Gastrocnemius medialis (tissue), 4 donors: ENCODE measurements around the gene FTCD. TPM values are rescaled to one million over a fixed set of nuclear protein-coding genes. Genes with fewer than 3 reads are reported as not detected.

Experiments used
- ATAC-seq, 2 donors: fragments of 150-250 bp; one replicate each; pipeline ENCODE4 v1.9.1; 2016
- DNase-seq, 2 donors: peaks; one replicate each; pipeline ENCODE4 v3.0.0-alpha.2; 2019
- H3K27ac ChIP-seq, 4 donors: fragments of 200-600 bp; sonication (generic); 1 replicate in 1 of 4; 2 replicates in 3 of 4; pipeline ENCODE4 v1.5.1; 2016 to 2018; ENCODE audit warnings: mild to moderate bottlenecking in 2 of 4, moderate library complexity in 1 of 4
- H3K27me3 ChIP-seq, 3 donors: fragments of 200-600 bp; sonication (generic) in 2 of 3; 1 replicate in 1 of 3; 2 replicates in 2 of 3; pipeline versions ENCODE4 v1.5.1 to v1.6.0; 2016 to 2019; ENCODE audit warnings: mild to moderate bottlenecking in 1 of 3, moderate library complexity in 1 of 3
- H3K36me3 ChIP-seq, 2 donors: fragments of 200-600 bp; sonication (generic) in 1 of 2; one replicate each; pipeline ENCODE4 v1.5.1; 2017 to 2018
- H3K4me1 ChIP-seq, 2 donors: fragments of 200-600 bp; sonication (generic) in 1 of 2; one replicate each; pipeline ENCODE4 v1.5.1; 2016 to 2017; ENCODE audit warnings: mild to moderate bottlenecking in 2 of 2
- H3K4me3 ChIP-seq, 4 donors: fragments of 200-600 bp; sonication (generic) in 3 of 4; 1 replicate in 1 of 4; 2 replicates in 3 of 4; pipeline ENCODE4 v1.5.1; 2016 to 2019; ENCODE audit warnings: mild to moderate bottlenecking in 2 of 4
- H3K9me3 ChIP-seq, 3 donors: fragments of 200-600 bp; sonication (generic) in 2 of 3; 1 replicate in 1 of 3; 2 replicates in 2 of 3; pipeline ENCODE4 v1.5.1; 2016 to 2019
- POLR2A ChIP-seq, 2 donors: fragments of 450-650 bp; IDR thresholded peaks; one replicate each; pipeline ENCODE4 v1.6.1; 2017; ENCODE audit warnings: antibody characterized with exemption in 2 of 2, mild to moderate bottlenecking in 2 of 2, moderate library complexity in 2 of 2
- in situ Hi-C, 4 donors: fragments of 200-750 bp; cut with MboI; loops; one replicate each; pipeline versions ENCODE4 v1.15.0 to v1.8.0; 2017; ENCODE audit warnings: low sequenced_read_pairs in 4 of 4
- intact Hi-C: fragments of 100-400 bp; cut with DNase I; formaldehyde crosslinking; loops from one replicate; pipeline ENCODE4 v1.15.1; 2023; ENCODE audit warnings: low total_unique reads
- total RNA-seq, 4 donors: library from RNA; depleted of rRNA; stranded (reverse); fragments of >200 nt; gene quantifications; one replicate each; pipeline versions ENCODE4 v1.1.0 to v1.2.3, GENCODE V29; 2016
- TF ChIP-seq, protein P1 (sequence below), 5 experiments: fragments of 450-650 bp in 3 of 5; fragments of 200-600 bp in 2 of 5; sonication (generic) in 2 of 5; IDR thresholded peaks in 4 of 5; conservative IDR thresholded peaks in 1 of 5; 1 replicate in 4 of 5; 2 replicates in 1 of 5; pipeline ENCODE4 v1.5.1; 2016 to 2019; ENCODE audit warnings: antibody characterized with exemption in 5 of 5, mild to moderate bottlenecking in 3 of 5, moderate library complexity in 3 of 5

FTCD gene
- total RNA-seq, 4 donors from 2014 or later = 0.33 to 0.95 TPM; not detected in 2

DNA sequence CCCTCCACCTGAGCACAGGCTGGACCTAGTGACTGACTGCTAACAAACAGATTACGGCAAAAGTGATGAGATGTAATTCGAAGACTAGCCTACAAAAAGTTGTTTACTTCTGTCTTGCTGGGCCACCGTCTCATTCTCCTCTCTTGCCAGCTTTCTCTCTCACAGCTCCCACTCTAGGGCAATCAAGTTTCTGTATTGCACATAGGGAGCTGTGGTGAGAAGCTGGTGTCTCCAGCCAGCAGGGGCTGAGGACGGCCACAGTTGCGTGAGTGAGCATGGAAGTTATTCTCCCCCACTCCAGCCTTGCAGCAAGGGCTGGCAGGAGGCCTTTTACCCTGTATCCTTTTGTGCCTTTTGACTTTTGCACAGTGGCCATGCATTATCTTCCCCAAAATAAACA lies 66.1 kb downstream of the FTCD start:
- no peak overlapping the region for H3K4me3 ChIP-seq
- DNase-seq (no peak), ATAC-seq (no peak)
- no peaks in the 10 kb centered on the region for H3K9me3 ChIP-seq
- peaks cover 0 to 6% (median 4%) of the 10 kb centered on the region in 3 donors for H3K27me3 ChIP-seq
- no peaks in the 10 kb centered on the region for H3K36me3 ChIP-seq
- in situ Hi-C loops = no loop called here
- TF ChIP-seq, protein P1, sequence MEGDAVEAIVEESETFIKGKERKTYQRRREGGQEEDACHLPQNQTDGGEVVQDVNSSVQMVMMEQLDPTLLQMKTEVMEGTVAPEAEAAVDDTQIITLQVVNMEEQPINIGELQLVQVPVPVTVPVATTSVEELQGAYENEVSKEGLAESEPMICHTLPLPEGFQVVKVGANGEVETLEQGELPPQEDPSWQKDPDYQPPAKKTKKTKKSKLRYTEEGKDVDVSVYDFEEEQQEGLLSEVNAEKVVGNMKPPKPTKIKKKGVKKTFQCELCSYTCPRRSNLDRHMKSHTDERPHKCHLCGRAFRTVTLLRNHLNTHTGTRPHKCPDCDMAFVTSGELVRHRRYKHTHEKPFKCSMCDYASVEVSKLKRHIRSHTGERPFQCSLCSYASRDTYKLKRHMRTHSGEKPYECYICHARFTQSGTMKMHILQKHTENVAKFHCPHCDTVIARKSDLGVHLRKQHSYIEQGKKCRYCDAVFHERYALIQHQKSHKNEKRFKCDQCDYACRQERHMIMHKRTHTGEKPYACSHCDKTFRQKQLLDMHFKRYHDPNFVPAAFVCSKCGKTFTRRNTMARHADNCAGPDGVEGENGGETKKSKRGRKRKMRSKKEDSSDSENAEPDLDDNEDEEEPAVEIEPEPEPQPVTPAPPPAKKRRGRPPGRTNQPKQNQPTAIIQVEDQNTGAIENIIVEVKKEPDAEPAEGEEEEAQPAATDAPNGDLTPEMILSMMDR (IDR thresholded peaks at IDR 0.05 in 4 of 5, conservative IDR thresholded peaks at IDR 0.05 in 1 of 5) = no peak
- TF ChIP-seq POLR2A (IDR thresholded peaks at IDR 0.05) = no peak
- intact Hi-C loops = no loop called here
- no peaks in the 10 kb centered on the region for H3K4me1 ChIP-seq
- no peak overlapping the region for H3K27ac ChIP-seq

DNA sequence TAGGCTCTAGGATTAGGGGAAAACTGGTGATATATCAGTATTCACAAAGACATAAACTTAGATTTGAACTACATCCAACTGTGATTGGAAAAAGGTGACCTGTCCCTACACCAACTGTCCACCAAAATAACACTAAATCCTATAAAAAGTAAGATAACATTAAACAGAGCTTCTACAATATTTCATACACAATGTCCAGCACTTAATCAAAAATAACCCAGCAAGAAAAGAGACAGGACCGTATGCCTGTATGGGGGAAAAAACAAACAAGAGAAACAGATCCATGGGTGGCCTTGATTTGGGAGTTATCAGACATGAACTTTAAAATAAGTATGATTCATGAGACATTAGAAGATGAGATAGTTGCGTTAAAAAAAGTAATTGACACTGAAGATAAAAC lies 67.2 kb downstream of the FTCD start:
- no peak overlapping the region for H3K4me3 ChIP-seq
- in situ Hi-C loops (no loop called here), intact Hi-C loops (no loop called here)
- DNase-seq = no peak
- no peak overlapping the region for H3K27ac ChIP-seq
- no peaks in the 10 kb centered on the region for H3K9me3 ChIP-seq
- no peak for TF ChIP-seq POLR2A (IDR thresholded peaks at IDR 0.05)
- TF ChIP-seq, protein P1 (IDR thresholded peaks at IDR 0.05 in 4 of 5, conservative IDR thresholded peaks at IDR 0.05 in 1 of 5) = no peak
- no peaks in the 10 kb centered on the region for H3K36me3 ChIP-seq
- ATAC-seq = no peak
- peaks cover 9 to 15% (median 13%) of the 10 kb centered on the region in 3 donors for H3K27me3 ChIP-seq
- H3K4me1 ChIP-seq = no peaks in the 10 kb centered on the region

DNA sequence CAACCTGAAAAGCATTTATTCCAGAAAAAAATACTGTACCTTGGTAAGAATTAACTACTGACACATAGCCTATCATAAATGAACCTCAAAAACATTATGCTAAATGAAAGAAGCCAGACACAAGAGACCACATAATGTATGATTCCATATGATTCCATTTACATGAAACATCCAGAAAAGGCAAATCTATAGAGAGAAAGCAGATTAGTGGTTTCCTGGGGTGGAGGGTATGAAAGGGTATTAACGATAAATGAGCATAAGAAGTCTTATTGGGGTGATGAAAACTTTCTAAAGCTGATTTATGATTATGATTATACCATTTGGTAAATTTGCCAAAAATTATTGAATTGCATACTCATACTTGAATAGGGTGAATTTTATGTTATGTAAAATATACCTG lies 67.7 kb downstream of the FTCD start:
- TF ChIP-seq POLR2A (IDR thresholded peaks at IDR 0.05) = no peak
- TF ChIP-seq, protein P1 (IDR thresholded peaks at IDR 0.05 in 4 of 5, conservative IDR thresholded peaks at IDR 0.05 in 1 of 5) = no peak
- Histone ChIP-seq H3K36me3 (no peaks in the 10 kb centered on the region), H3K4me1 (no peaks in the 10 kb centered on the region), H3K9me3 (no peaks in the 10 kb centered on the region), H3K4me3 (no peak overlapping the region), H3K27ac (no peak overlapping the region), H3K27me3 (peaks cover 13 to 20% (median 14%) of the 10 kb centered on the region in 3 donors)
- ATAC-seq (no peak), DNase-seq (no peak)
- in situ Hi-C loops (no loop called here), intact Hi-C loops (no loop called here)

Other genes with a start within 250 kb of the FTCD start
- 10 to 100 TPM; 50.5 to 97.8 (median 73.3) TPM for gene COL6A1, start 173.8 kb downstream of the FTCD start, total RNA-seq
- 100 to 1,000 TPM in 2 of 4 donors, 10 to 100 TPM in 2; 44.0 to 141 (median 88.4) TPM for gene COL6A2, start 57.5 kb downstream of the FTCD start, total RNA-seq
- gene SPATC1L, start 28.9 kb upstream of the FTCD start, total RNA-seq = 10 to 100 TPM in 1 of 4 donors, 1 to 10 TPM in 3; 1.5 to 11.9 (median 3.0) TPM
- 10 to 100 TPM; 26.4 to 47.2 (median 32.7) TPM for gene LSS, start 73.2 kb upstream of the FTCD start, total RNA-seq
- gene MCM3AP, start 130.0 kb upstream of the FTCD start, total RNA-seq = 100 to 1,000 TPM in 1 of 4 donors, 10 to 100 TPM in 3; 52.1 to 155 (median 83.2) TPM
- 10 to 100 TPM; 11.3 to 27.9 (median 18.7) TPM for gene YBEY, start 130.8 kb upstream of the FTCD start, total RNA-seq
- 1 to 10 TPM in 1 of 4 donors, under 1 TPM in 3; 0.44 to 1.6 (median 0.74) TPM for gene C21orf58, start 168.3 kb upstream of the FTCD start, total RNA-seq
- 100 to 1,000 TPM; 200 to 431 (median 290) TPM for gene PCNT, start 168.6 kb upstream of the FTCD start, total RNA-seq